ENCODE measurements around the gene TUBB.

TUBB gene

GRCh38 chr6:30767158-30767943, 47.2 kb downstream of the TUBB start:
- Mint-ChIP-seq H3K4me3 (no peak overlapping the region), H3K4me1 (ENCODE audit: low read depth) (peaks cover 63% of the 10 kb centered on the region), H3K9me3 (no peaks in the 10 kb centered on the region), H3K27me3 (ENCODE audit: low read depth) (no peaks in the 10 kb centered on the region), H3K27ac (peak overlapping the region; percentile 72), H3K36me3 (ENCODE audit: low read depth) (peaks cover 4% of the 10 kb centered on the region)

GRCh38 chr6:30767944-30768301, 47.8 kb downstream of the TUBB start:
- H3K27me3 Mint-ChIP-seq (ENCODE audit: low read depth): no peaks in the 10 kb centered on the region

GRCh38 chr6:30768634-30769087, 48.5 kb downstream of the TUBB start:
- Mint-ChIP-seq H3K27me3 (ENCODE audit: low read depth) (no peaks in the 10 kb centered on the region), H3K4me1 (ENCODE audit: low read depth) (peaks cover 65% of the 10 kb centered on the region), H3K4me3 (peak overlapping the region; percentile 57)

More at GRCh38 chr6:30767944-30768301, 47.8 kb downstream of the TUBB start:
- no peaks in the 10 kb centered on the region for H3K9me3 Mint-ChIP-seq
- H3K27ac Mint-ChIP-seq: peak overlapping the region; percentile 13
- H3K4me3 Mint-ChIP-seq: no peak overlapping the region
- peaks cover 68% of the 10 kb centered on the region for H3K4me1 Mint-ChIP-seq (ENCODE audit: low read depth)
- peaks cover 4% of the 10 kb centered on the region for H3K36me3 Mint-ChIP-seq (ENCODE audit: low read depth)

GRCh38 chr6:30769088-30769852, 49.1 kb downstream of the TUBB start:
- no peaks in the 10 kb centered on the region for H3K9me3 Mint-ChIP-seq
- peaks cover 61% of the 10 kb centered on the region for H3K4me1 Mint-ChIP-seq (ENCODE audit: low read depth)
- peak overlapping the region; percentile 65 for H3K4me3 Mint-ChIP-seq
- peaks cover 4% of the 10 kb centered on the region for H3K36me3 Mint-ChIP-seq (ENCODE audit: low read depth)
- no peaks in the 10 kb centered on the region for H3K27me3 Mint-ChIP-seq (ENCODE audit: low read depth)
- peak overlapping the region; percentile 87 for H3K27ac Mint-ChIP-seq

More at GRCh38 chr6:30768634-30769087, 48.5 kb downstream of the TUBB start:
- no peaks in the 10 kb centered on the region for H3K9me3 Mint-ChIP-seq
- H3K36me3 Mint-ChIP-seq (ENCODE audit: low read depth): peaks cover 4% of the 10 kb centered on the region
- peak overlapping the region; percentile 87 for H3K27ac Mint-ChIP-seq

- Mint-ChIP-seq H3K4me3 (peak overlapping the region; percentile 65), H3K36me3 (ENCODE audit: low read depth) (peaks cover 4% of the 10 kb centered on the region), H3K9me3 (no peaks in the 10 kb centered on the region), H3K4me1 (ENCODE audit: low read depth) (peaks cover 58% of the 10 kb centered on the region), H3K27ac (peak overlapping the region; percentile 87), H3K27me3 (ENCODE audit: low read depth) (no peaks in the 10 kb centered on the region)
Measured at GRCh38 chr6:30769853-30770524, 49.8 kb downstream of the TUBB start.

GRCh38 chr6:30770592-30770991, 50.4 kb downstream of the TUBB start:
- H3K4me3 Mint-ChIP-seq: no peak overlapping the region
- peaks cover 57% of the 10 kb centered on the region for H3K4me1 Mint-ChIP-seq (ENCODE audit: low read depth)
- no peak overlapping the region for H3K27ac Mint-ChIP-seq
- H3K36me3 Mint-ChIP-seq (ENCODE audit: low read depth): peaks cover 4% of the 10 kb centered on the region
- H3K9me3 Mint-ChIP-seq: no peaks in the 10 kb centered on the region
- H3K27me3 Mint-ChIP-seq (ENCODE audit: low read depth): no peaks in the 10 kb centered on the region

GRCh38 chr6:30774701-30775100, 54.5 kb downstream of the TUBB start:
- H3K27ac Mint-ChIP-seq: no peak overlapping the region
- no peak overlapping the region for H3K4me3 Mint-ChIP-seq
- H3K27me3 Mint-ChIP-seq (ENCODE audit: low read depth): no peaks in the 10 kb centered on the region
- no peaks in the 10 kb centered on the region for H3K9me3 Mint-ChIP-seq
- peaks cover 4% of the 10 kb centered on the region for H3K36me3 Mint-ChIP-seq (ENCODE audit: low read depth)
- peaks cover 47% of the 10 kb centered on the region for H3K4me1 Mint-ChIP-seq (ENCODE audit: low read depth)
